Colon (tissue), 2 donors: Measurements from ENCODE around the gene INPP5E.

Source experiments
- FAIRE-seq: peaks from 2 replicates; lab custom pipeline; 2012; peaks lifted over from hg19 to GRCh38; lab: Jason Lieb, UNC
- donor health status: control.
- donor health status: control.

INPP5E gene

DNA sequence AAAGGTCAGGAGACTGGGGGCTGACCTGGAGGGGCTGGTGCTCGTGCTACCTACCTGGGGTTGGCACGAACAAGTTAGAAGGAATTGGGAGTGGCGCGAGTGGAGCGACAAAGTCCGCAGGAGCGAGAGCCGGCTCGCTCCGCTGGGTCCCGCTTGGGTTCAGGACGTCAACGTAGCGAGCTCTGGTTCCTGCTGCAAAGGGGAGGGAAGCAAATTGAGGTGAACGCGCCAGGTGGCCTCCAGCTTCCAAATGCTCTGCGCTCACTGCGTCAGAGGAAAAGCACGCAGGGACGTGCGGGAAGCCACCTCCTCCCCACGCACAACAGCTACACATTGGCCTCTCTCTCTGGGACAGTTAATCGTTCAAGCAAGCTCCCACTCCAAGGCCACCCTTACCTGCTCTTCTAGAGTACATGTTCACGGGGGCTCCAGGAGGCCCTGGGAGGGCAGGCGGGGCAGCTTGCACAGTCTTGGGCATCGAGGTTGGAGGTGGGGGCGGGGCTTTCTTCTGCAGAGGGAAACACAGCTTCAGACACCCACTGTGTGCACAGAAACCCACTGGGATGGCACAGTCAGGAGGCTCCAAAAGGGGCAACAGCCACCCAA is 7.6 kb upstream of the INPP5E start:
- FAIRE-seq = no peak

DNA sequence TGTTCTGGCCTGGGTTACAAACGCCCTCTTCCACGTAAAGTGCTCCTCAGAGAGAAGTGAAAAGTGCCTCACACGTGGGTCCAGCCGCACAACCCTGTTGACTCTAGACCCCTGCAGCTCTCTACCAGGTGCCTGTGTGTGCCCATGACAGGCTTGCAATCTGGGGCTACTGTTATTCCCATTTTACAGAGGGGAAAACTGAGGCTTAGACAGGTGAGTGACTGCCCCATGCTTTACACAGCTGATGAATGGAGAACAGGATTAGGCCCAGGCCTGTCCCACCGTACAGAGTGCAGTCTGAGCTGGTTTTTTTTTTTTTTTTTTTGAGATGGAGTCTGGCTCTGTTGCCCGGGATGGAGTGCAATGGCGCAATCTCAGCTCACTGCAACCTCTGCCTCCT is 6.2 kb upstream of the INPP5E start:
- no peak for FAIRE-seq

DNA sequence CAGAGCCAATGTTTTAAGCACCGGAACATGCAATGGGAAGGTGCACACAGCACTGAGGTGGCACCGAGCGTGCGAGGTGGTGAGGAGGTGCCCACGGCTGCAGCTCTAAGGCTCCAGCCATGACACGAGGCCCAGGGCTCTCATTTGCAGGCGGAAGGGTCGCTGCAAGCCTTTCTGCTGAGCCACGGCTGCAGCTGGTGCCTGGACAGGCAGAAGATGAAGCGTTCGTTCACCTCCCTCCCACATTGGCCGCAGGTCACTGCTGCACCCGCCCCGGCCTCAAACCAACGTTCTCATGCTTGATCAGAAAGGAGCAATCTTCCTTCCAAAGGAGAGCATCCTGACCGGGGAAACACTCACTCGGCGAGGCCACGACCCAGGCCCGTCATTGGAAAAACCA is 4.5 kb upstream of the INPP5E start:
- no peak for FAIRE-seq

DNA sequence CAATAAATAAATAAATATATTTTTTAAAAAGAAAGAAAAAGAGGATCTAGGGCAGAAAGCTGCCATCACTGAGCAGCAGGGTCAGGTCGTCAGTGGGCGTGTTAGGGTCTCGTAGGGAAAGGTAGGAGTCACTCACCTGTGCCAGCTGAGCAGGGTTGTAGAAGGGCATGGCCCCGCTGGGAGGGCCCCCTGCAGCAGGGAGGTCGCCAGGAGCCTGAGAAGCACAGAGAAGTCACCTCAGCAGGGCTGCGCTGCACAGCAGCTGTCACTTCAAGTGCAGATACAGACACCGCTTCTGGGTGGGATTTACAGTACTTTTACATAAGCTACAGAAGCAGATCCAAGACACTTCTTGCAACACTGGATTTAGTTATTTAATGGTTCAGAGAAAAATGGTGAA is 4.0 kb upstream of the INPP5E start:
- no peak for FAIRE-seq

DNA sequence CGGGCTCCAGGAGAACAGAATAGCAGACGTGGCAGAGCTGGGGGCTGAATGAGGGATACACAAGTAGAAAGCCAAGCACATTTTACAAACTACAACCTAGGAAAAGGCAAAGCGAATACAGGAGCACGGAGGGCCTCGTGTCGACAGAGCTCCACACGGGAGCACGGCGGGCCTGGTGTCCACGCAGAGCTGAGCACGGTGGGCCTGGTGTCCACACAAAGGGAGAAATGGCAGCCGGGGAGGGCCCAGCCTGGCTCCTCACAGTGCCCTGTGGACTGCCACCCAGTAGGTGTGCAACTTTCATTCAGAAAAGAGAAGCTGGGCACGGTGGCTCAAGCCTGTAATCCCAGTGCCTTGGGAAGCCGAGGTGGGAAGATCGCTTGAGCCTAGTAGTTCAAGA is 3.4 kb upstream of the INPP5E start:
- no peak for FAIRE-seq

DNA sequence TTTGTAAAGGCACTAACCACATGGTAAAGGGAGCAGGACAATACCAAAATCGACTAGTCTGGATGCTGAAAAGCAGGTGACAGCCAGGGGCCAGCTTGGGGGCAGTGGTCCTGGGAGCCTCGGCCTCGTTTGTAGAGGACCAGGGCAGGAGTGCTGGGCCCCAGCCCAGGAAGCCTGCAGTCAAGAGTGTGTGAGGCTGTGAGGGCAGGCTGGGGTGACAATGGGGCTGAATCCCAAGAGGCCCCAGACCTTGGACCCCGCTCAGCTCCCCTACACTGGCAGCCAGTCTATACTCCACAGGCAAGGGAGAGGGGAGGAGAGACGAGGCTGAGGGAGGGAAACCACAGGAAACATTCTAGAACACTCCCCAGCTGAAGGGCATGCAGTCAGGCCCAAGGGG is 2.6 kb upstream of the INPP5E start:
- FAIRE-seq = no peak

DNA sequence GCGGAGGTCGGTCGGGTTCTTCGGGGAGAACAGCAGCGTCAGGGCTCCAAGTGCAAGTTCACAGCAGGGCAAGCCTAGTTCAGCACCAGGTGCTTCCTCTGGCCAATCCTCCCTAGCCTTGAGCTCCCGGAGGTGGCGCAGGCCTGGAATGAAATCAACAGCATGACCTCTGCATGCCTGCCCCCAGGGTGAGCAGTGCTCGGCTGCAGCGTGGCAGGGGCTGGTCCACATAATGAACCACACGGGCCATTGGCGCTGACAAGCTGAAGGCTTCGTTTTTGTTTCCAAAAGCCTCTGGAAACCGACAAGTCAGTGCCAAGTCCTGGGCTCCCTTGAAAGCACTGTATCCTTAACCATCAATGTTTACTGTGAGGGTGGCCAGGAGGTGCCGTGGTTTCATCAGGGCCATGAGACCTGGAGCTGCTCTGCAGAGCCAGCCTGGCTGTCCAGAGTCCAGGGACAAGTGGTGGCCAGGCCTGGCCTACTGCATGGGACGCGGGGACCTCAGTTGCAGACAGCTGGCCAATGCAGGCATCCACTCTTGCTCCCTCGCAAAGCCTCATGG is 2.1 kb upstream of the INPP5E start:
- no peak for FAIRE-seq

DNA sequence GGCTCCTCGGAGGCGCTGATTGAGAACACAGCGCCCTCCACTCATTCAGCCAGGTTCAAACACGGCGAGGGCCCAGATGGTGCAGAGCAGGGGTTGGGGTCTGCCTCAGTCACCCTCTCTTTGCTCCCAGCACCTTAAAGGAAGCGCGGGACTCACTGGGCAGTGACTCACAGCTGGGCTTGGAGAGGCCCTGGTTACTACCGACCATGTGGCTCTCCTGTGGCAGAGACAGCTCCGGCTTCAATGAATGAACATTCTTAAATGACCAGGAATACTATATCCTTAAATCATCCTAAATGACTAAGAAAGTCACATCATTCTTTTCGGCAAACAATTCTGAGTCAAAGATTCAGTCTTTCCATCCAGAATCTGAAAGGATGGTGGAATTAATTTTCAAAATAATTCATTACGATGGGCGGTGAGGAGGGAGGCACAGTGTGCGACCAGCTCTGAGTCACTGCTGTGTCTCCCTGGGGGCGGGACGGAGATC is 1.6 kb upstream of the INPP5E start:
- FAIRE-seq = no peak

DNA sequence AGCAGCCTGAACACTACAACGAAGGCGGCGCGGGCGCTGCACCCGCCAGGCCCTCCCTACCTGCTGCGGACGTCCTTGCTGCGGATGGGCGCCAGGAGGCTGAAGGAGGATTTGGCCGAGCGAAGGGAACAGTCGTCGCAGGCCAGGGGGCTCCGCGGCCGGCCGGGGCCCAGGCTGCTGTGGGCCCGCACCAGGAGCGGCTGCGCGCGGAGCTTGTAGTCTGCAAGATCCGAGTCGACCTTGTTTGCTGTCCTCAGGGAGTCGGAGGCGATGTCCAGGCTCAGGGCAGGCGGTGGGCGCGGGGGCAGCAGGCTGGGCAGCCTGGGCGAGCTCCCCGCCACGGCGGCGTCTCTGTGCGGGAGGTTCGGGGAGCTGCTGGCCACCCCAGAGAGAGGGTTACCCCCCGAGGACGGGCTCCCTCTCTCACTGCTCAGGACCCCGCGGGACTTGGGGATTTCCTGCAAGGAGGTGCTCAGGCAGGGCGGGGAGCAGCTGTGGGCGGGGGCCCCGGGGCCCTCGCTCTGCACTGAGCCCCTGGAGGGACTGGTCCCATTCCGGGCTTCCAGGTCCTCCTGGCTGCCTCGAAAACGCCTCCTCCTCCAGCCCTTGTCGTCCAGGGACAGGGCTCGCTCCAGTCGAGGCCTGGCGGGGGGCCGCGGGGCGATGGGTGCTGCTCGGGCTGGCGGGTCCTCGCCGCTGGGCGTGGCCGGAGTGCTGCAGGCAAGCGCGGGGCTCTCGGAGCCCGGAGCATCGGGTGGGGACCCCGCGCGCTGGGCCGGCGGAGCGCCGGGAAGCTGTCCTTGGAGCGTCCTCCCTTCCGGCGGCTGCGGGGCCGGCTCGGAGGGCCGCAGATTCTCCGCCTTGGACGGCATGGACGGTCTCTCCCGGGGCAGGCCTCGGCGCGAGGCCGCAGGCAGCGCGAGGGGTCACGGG is 831 bp downstream of the INPP5E start:
- no peak for FAIRE-seq

DNA sequence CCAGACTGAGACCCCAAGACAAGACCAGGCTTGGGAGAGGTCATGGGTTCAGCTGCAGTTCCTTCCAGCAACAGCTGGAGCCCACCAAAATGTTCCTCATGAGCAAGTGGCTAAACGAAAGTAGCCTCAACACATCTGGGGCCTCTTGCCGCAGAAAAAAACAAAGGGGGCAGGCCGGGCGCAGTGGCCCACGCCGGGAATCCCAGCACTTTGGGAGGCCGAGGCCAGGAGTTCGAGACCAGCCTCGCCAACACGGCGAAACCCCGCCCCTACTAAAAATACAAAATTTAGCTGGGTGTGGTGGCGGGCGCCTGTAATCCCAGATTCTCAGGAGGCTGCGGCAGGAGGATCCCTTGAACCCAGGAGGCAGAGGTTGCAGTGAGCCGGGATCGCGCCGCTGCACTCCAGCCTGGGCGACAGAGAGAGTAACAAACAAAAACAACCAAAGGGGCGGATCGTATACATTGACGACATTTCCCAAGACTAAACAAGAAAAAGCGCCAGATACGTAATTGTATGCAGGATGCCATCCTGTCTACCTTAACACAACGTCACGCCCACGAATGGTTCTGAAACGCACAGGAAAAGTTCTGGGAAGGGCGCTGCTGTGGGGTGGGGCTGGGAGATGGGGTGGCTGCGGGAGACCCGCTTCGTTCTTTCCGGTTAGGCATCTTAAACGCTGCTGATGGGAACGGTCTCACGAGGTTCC is 1.7 kb downstream of the INPP5E start:
- no peak for FAIRE-seq

DNA sequence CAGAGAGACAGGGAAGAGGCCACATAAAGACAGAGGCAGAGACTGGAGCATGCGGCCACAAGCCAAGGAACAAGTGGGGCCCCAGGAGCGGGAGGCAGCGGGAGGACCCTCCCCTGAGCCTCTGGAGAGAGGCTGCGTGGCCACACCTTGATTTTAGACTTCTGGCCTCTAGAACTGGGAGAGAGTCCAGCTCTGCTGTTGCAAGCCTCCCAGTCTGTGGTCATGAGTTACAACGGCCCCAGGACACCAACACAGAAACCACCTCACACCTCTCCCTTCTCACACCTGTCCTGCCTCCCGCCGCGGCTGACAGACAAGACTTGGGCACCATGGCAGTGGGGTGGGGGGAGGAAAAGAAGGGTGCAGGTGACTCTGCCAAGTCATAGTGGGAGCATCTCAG is 2.2 kb downstream of the INPP5E start:
- no peak for FAIRE-seq

DNA sequence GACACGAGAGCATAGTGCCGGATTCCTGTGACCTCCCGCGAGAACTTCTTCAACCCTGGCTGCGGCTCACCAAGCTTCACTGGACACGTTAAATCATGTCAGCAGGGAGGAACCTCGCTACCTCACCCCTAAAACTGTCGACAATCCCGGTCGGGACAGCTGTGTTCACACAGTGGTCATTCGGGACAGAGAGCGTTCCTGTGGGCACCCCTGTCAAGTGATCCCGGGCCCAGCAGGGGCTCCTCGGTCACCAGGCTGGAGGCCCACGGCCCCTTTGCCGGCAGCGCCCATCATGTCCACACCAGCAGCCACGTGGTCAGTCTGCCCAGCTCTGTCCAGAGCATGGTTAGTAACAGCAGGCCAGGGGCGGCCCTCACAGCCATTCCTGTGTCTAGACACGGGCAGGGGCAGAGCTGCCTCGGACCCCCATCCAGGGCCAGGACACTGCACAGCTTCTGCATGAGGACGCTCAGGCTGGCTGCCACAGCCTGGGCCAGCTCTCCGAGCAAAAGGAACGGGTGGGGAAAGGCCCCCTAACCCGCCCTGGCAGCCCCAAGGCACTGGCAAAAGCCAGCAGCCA is 3.5 kb downstream of the INPP5E start:
- no peak for FAIRE-seq

DNA sequence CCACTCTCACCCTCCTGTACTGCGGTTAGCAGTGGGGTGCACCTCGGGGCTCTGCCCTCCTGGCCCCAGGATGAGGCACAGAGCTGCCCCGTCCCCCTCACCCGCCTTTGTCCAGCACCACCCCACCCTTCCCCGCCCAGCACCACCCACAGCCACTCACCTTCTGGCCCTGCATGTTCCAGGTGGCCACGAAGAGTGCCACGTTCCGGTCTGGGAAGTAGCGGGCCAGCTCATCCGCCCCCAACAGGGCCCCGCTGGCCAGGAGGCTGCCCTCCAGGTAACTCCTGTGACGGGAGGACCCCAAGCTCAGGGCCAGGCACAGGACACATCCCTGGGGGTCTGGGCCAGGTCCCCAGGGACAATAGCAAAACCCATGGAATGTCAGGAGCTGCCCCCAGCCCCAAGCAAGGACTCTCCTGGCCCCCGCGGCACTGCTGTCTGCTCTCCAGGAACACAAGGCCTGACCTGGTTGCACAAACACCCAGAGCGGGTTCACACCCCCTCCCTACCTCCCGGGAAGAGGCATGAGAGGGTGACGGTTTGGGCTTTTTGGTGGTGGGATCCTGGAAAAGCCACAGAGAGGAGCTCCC is 5.0 kb downstream of the INPP5E start:
- no peak for FAIRE-seq

DNA sequence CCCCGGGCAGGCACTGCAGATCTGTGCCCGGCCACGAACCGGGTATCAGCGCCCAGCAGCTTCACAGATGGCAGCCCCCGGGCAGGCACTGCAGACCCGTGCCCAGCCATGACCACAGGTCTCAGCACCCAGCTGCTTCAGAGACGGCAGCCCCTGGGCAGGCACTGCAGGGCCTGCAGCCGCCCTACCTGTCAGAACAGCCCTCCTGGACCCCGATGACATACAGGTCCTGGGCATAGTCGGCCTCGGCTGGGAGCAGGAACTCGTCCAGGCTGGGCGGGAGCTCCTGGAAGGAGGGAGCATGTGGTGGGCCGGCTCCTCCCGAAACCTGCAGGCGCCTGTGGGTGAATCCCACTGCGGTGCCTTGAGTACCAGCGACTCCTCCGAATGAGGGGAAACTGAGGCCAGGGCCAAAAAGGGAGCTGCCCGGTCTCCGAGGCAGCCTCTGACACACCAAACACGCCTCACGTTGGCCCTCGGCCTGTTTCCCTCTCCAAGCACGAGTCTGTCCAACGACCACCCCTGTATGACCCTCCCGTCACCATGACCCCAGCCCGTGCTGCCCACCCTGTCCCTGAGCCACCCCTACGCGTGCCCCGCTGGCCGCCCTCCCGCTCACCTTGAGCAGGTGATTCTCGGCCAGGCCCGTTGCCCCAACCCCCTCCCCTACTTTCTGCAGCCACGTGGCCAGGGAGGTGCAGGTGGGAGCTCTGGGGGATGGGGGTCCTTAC is 5.6 kb downstream of the INPP5E start:
- no peak for FAIRE-seq

DNA sequence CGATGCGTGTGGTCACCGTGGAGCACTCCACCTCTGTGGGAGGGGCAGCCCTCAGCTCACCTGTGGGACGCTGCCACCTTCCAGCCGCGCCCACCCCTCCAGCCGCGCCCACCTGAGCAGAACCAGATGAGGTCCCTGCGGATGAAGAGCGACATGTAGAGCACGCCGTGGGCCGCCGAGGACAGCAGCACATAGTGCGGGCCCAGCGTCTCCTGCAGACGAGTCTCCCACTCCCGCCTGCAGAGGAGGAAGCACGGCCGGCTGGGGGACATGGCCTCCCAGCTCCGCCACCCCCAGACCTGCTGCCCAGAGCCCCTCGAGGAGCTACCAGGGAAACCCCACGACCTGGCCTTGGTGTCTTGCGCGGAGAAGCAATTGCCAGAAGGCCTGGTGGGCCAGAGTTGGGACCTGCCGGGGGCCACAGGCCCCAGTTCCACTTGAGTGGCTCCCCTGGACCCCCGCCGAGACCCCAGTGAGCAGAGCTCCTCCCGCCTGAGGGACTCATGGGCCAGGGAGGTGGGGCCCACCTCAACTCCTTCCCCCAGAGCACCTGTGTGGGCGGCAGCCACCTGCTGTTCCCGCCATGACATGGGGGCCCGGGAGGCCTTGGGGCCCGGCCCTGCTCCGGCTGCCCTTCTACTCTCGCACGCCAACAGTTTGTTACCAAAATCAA is 6.5 kb downstream of the INPP5E start:
- FAIRE-seq = no peak

DNA sequence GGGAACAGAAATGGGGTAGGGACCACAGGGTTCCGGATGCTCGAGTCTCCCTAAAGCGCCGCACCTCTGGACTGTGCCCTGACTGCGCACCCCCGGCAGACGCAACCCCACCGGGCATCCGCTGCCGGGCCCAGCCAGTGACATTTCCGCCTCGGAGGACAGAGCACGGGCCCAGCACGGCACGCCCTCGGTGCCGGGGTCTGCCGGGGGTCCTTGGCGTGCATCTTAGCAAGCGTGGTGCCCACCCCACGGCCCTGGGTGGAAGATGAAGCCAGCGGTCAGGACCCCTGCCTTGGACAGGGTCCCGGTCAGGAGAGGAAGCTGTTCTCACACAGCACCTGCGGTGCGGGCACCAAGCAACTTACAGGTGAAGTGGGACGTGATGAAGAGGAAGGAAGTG is 7.1 kb downstream of the INPP5E start:
- FAIRE-seq = no peak

DNA sequence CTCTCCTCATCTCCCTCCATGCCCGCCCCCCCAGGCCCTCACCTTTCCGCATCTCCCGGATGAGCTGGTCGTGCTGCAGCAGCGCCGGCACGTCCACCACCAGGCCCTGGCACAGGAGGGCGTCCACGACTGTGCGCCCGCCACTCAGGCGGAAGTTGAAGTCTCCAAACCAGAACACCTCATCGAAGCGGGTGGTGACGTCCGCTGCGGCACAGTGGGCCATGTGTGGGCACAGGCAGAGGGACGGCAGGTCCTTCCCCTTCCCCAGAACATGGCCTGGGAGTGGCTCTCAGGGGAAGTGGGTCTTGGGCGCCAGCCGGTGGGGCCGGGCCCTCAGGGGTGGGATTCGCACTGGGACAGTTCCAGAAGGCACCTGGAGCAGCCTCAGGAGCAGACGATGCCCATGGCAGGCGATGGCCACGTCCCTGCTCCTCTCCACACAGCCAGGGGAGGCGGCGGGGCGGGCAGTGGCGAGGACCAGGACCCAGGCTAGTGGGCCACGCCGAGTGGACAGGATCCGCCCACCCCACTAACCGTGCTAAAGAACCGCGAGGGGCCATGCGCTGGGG is 7.8 kb downstream of the INPP5E start:
- FAIRE-seq = no peak

DNA sequence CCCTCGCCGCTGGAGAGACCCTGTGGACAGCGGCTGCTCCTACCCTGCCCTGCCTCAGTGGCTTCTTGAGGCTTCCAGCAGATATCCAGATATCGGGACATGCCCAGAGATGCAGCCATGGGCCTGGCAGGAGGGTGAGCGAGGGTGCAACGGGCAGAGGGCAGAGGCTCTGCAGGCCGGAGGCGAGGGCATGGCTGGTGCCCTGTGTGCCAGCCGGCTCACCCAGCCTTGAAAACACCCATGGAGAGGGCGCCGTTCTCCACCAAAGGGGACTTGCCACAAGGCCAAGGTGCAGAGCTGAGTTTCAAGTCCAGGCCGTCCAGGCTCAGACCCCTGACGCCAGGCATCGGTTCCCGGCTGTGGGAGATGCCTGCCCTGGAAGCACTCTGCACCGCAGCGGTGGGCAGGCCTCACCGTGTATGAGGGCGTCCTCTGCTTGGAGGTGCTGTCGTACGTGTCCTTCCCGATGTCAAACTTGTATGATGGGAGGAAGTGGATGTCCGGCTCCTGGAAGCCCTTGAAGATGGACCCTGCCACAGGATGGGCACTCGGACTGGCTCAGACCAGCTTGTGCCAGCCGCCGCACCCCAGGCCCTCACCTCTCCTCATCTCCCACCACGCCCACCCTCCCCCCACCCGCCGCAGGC is 8.9 kb downstream of the INPP5E start:
- FAIRE-seq = no peak

DNA sequence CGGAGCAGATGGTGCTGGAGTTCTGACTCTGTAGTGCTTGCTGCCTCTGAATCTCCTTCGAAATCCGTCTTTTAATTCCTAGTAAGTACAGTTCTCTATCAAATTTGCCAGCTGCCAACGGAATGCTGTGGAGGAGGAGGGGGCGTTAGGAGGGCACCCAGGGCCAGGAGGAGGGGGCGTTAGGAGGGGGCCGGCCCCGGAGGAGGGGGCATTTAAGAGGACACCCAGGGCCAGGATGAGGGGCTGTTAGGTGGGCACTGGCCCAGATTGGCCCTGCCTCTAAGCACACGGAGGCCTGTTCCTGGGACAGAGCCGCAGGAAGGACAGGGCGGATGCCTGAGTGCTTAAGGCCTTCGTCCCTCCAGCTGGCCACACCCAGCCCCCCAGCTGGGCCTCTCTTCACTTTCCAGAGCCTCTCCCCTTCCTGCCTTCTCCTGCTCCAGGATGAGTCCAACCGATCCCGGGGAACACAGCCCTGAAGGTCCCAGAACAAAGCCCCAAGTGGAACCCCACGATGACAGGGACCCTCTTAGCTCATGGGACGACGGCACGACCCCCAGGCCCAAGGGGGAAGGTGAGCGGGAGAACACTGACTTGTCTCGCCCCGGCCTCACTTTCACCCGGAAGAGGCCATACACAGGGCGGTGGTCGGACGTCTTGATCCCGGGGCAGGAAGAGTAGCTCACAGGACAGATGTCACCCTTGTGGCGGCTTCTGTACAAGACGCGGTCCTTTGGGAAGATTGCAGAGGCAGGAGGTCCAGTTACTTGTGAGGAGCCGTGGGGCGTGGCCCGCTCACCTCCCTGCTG is 9.8 kb downstream of the INPP5E start:
- no peak for FAIRE-seq
